ENCODE data around the gene NDST1. TPM values are rescaled to one million over a fixed set of nuclear protein-coding genes. Genes with fewer than 3 reads are reported as not detected.

Gene NDST1
- total RNA-seq, 1 experiment from 2014 or later = 69.9 TPM

DNA sequence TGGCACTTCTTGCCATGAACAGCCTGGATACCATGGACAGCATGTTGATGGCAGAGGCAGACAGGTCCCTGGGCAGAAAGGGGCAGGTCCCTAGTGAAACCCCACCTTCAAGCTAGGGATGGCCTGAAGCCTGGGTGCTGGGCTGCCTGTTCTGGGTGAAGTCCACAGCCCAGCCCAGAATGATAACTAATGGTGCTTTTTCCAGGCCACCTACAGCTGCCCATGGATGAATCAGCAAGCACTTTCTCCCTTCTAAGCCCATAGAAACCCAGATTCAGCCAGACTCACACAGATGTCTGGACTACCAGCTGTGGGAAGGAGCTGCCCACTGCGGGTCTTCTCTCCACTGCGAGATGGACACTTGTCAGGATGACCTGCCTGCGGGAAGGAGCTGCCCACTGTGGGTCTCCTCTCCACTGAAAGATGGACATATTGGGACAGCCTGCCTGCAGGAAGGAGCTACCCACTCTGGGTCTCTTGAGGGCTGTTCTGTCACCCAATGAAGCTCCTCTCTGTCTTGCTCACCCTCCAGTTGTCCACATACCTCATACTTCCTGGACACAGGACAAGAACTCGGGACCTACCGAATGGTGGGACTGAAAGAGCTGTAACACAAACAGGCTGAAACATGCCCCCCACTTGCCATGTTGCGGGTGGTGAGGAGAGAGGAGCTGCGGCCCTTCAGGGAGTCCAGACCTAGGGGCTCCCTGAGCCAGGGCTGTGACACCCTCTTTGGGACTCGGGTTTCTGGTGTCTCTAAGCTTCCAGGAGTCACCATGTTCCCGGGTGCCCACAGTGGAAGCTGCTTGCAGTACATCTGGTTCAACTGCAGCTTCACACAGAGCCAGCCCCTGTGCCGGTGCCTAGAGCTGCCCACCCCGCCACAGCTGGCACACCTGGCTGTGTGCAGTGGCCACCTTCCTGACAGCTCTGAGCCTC lies 71.8 kb downstream of the NDST1 start:
- ChIA-PET CTCF (interaction anchor here (1.0 to 1.6 kb wide), 5 partner anchors 10 to 130 kb away, joined by 3 to 5 read pairs (median 4); partner anchors contain the start of gene RBM22), POLR2A (interaction anchor here (0.6 kb wide), 1 partner anchor 9 kb away, joined by 3 read pairs; no protein-coding TSS in a partner anchor)
- Mint-ChIP-seq H3K4me1 (peaks cover 3% of the 10 kb centered on the region), H3K36me3 (no peaks in the 10 kb centered on the region), H3K9me3 (no peaks in the 10 kb centered on the region), H3K4me3 (no peak overlapping the region), H3K27ac (no peak overlapping the region), H3K27me3 (ENCODE audit: low read depth) (no peaks in the 10 kb centered on the region)
- ATAC-seq = no peak
- no peak for DNase-seq (ENCODE audit: low spot score)
- TF ChIP-seq GTF2I (CRISPR knock-in tag; conservative IDR thresholded peaks at IDR 0.05) = no peak
- TF ChIP-seq SMAD4 (CRISPR knock-in tag; IDR thresholded peaks at IDR 0.05) = no peak
- TF ChIP-seq, protein P1, sequence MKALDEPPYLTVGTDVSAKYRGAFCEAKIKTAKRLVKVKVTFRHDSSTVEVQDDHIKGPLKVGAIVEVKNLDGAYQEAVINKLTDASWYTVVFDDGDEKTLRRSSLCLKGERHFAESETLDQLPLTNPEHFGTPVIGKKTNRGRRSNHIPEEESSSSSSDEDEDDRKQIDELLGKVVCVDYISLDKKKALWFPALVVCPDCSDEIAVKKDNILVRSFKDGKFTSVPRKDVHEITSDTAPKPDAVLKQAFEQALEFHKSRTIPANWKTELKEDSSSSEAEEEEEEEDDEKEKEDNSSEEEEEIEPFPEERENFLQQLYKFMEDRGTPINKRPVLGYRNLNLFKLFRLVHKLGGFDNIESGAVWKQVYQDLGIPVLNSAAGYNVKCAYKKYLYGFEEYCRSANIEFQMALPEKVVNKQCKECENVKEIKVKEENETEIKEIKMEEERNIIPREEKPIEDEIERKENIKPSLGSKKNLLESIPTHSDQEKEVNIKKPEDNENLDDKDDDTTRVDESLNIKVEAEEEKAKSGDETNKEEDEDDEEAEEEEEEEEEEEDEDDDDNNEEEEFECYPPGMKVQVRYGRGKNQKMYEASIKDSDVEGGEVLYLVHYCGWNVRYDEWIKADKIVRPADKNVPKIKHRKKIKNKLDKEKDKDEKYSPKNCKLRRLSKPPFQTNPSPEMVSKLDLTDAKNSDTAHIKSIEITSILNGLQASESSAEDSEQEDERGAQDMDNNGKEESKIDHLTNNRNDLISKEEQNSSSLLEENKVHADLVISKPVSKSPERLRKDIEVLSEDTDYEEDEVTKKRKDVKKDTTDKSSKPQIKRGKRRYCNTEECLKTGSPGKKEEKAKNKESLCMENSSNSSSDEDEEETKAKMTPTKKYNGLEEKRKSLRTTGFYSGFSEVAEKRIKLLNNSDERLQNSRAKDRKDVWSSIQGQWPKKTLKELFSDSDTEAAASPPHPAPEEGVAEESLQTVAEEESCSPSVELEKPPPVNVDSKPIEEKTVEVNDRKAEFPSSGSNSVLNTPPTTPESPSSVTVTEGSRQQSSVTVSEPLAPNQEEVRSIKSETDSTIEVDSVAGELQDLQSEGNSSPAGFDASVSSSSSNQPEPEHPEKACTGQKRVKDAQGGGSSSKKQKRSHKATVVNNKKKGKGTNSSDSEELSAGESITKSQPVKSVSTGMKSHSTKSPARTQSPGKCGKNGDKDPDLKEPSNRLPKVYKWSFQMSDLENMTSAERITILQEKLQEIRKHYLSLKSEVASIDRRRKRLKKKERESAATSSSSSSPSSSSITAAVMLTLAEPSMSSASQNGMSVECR (CRISPR knock-in tag; IDR thresholded peaks at IDR 0.05; ENCODE audit: borderline replicate concordance) = no peak
- no peak for TF ChIP-seq NFE2L1 (CRISPR knock-in tag; IDR thresholded peaks at IDR 0.05)
- TF ChIP-seq OVOL2 (CRISPR knock-in tag; IDR thresholded peaks at IDR 0.05; ENCODE audit: borderline replicate concordance) = no peak
- TF ChIP-seq NR2C2 (CRISPR knock-in tag; IDR thresholded peaks at IDR 0.05) = no peak
- TF ChIP-seq, protein P2, sequence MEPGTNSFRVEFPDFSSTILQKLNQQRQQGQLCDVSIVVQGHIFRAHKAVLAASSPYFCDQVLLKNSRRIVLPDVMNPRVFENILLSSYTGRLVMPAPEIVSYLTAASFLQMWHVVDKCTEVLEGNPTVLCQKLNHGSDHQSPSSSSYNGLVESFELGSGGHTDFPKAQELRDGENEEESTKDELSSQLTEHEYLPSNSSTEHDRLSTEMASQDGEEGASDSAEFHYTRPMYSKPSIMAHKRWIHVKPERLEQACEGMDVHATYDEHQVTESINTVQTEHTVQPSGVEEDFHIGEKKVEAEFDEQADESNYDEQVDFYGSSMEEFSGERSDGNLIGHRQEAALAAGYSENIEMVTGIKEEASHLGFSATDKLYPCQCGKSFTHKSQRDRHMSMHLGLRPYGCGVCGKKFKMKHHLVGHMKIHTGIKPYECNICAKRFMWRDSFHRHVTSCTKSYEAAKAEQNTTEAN (CRISPR knock-in tag; IDR thresholded peaks at IDR 0.05) = no peak
- TF ChIP-seq PRRX2 (CRISPR knock-in tag; IDR thresholded peaks at IDR 0.05) = no peak
- TF ChIP-seq, protein P3, sequence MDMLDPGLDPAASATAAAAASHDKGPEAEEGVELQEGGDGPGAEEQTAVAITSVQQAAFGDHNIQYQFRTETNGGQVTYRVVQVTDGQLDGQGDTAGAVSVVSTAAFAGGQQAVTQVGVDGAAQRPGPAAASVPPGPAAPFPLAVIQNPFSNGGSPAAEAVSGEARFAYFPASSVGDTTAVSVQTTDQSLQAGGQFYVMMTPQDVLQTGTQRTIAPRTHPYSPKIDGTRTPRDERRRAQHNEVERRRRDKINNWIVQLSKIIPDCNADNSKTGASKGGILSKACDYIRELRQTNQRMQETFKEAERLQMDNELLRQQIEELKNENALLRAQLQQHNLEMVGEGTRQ (CRISPR knock-in tag; IDR thresholded peaks at IDR 0.05) = no peak
- TF ChIP-seq, protein P4, sequence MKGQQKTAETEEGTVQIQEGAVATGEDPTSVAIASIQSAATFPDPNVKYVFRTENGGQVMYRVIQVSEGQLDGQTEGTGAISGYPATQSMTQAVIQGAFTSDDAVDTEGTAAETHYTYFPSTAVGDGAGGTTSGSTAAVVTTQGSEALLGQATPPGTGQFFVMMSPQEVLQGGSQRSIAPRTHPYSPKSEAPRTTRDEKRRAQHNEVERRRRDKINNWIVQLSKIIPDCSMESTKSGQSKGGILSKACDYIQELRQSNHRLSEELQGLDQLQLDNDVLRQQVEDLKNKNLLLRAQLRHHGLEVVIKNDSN (CRISPR knock-in tag; IDR thresholded peaks at IDR 0.05) = no peak
- TF ChIP-seq, protein P5, sequence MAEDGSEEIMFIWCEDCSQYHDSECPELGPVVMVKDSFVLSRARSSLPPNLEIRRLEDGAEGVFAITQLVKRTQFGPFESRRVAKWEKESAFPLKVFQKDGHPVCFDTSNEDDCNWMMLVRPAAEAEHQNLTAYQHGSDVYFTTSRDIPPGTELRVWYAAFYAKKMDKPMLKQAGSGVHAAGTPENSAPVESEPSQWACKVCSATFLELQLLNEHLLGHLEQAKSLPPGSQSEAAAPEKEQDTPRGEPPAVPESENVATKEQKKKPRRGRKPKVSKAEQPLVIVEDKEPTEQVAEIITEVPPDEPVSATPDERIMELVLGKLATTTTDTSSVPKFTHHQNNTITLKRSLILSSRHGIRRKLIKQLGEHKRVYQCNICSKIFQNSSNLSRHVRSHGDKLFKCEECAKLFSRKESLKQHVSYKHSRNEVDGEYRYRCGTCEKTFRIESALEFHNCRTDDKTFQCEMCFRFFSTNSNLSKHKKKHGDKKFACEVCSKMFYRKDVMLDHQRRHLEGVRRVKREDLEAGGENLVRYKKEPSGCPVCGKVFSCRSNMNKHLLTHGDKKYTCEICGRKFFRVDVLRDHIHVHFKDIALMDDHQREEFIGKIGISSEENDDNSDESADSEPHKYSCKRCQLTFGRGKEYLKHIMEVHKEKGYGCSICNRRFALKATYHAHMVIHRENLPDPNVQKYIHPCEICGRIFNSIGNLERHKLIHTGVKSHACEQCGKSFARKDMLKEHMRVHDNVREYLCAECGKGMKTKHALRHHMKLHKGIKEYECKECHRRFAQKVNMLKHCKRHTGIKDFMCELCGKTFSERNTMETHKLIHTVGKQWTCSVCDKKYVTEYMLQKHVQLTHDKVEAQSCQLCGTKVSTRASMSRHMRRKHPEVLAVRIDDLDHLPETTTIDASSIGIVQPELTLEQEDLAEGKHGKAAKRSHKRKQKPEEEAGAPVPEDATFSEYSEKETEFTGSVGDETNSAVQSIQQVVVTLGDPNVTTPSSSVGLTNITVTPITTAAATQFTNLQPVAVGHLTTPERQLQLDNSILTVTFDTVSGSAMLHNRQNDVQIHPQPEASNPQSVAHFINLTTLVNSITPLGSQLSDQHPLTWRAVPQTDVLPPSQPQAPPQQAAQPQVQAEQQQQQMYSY (CRISPR knock-in tag; IDR thresholded peaks at IDR 0.05) = no peak
- TF ChIP-seq, protein P6, sequence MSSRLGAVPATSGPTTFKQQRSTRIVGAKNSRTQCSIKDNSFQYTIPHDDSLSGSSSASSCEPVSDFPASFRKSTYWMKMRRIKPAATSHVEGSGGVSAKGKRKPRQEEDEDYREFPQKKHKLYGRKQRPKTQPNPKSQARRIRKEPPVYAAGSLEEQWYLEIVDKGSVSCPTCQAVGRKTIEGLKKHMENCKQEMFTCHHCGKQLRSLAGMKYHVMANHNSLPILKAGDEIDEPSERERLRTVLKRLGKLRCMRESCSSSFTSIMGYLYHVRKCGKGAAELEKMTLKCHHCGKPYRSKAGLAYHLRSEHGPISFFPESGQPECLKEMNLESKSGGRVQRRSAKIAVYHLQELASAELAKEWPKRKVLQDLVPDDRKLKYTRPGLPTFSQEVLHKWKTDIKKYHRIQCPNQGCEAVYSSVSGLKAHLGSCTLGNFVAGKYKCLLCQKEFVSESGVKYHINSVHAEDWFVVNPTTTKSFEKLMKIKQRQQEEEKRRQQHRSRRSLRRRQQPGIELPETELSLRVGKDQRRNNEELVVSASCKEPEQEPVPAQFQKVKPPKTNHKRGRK (CRISPR knock-in tag; IDR thresholded peaks at IDR 0.05; ENCODE audit: borderline replicate concordance) = no peak
- TF ChIP-seq, protein P7, sequence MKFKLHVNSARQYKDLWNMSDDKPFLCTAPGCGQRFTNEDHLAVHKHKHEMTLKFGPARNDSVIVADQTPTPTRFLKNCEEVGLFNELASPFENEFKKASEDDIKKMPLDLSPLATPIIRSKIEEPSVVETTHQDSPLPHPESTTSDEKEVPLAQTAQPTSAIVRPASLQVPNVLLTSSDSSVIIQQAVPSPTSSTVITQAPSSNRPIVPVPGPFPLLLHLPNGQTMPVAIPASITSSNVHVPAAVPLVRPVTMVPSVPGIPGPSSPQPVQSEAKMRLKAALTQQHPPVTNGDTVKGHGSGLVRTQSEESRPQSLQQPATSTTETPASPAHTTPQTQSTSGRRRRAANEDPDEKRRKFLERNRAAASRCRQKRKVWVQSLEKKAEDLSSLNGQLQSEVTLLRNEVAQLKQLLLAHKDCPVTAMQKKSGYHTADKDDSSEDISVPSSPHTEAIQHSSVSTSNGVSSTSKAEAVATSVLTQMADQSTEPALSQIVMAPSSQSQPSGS (CRISPR knock-in tag; IDR thresholded peaks at IDR 0.05; ENCODE audit: borderline replicate concordance, low read depth) = no peak
- no peak for TF ChIP-seq NFATC4 (CRISPR knock-in tag; IDR thresholded peaks at IDR 0.05)
- TF ChIP-seq, protein P8, sequence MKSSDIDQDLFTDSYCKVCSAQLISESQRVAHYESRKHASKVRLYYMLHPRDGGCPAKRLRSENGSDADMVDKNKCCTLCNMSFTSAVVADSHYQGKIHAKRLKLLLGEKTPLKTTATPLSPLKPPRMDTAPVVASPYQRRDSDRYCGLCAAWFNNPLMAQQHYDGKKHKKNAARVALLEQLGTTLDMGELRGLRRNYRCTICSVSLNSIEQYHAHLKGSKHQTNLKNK (CRISPR knock-in tag; IDR thresholded peaks at IDR 0.05) = no peak
- no peak for TF ChIP-seq ZNF219 (CRISPR knock-in tag; IDR thresholded peaks at IDR 0.05; ENCODE audit: borderline replicate concordance)
